HFF-Myc (cell line): ENCODE results near the gene MYCBP2.

Experiments
- DNase-seq: peaks from one replicate; pipeline ENCODE4 v3.0.0-alpha.2; 2011; ENCODE audit warnings: low read depth; ENCODE audit errors: extremely low read depth
- H3K4me3 ChIP-seq: replicated peaks from 2 replicates; pipeline ENCODE4 v1.5.1; 2011; ENCODE audit warnings: low read depth, mild to moderate bottlenecking, control low read depth, low read length
- CTCF ChIP-seq: IDR thresholded peaks from 2 replicates; pipeline ENCODE4 v1.5.1; 2012; ENCODE audit warnings: mild to moderate bottlenecking, low read depth, low read length, control low read depth; ENCODE audit errors: missing control alignments

Gene MYCBP2

GRCh38 chr13:77313923-77314322, 13.0 kb downstream of the MYCBP2 start:
- no peak overlapping the region for H3K4me3 ChIP-seq
- DNase-seq, result no peak
- no peak for TF ChIP-seq CTCF

- no peak overlapping the region for H3K4me3 ChIP-seq
- no peak for TF ChIP-seq CTCF
- DNase-seq, result no peak
Measured at GRCh38 chr13:77312311-77312710, 14.6 kb downstream of the MYCBP2 start.

GRCh38 chr13:77310579-77311279, 16.2 kb downstream of the MYCBP2 start:
- no peak for DNase-seq
- TF ChIP-seq CTCF, result no peak
- no peak overlapping the region for H3K4me3 ChIP-seq

GRCh38 chr13:77310161-77310560, 16.7 kb downstream of the MYCBP2 start:
- TF ChIP-seq CTCF, result no peak
- no peak overlapping the region for H3K4me3 ChIP-seq
- no peak for DNase-seq

- no peak overlapping the region for H3K4me3 ChIP-seq
- TF ChIP-seq CTCF, result no peak
- no peak for DNase-seq
Measured at GRCh38 chr13:77309254-77309653, 17.6 kb downstream of the MYCBP2 start.

GRCh38 chr13:77306458-77306857, 20.4 kb downstream of the MYCBP2 start:
- no peak for TF ChIP-seq CTCF
- H3K4me3 ChIP-seq, result no peak overlapping the region
- DNase-seq, result no peak

- no peak overlapping the region for H3K4me3 ChIP-seq
- no peak for DNase-seq
- no peak for TF ChIP-seq CTCF
Measured at GRCh38 chr13:77305266-77305665, 21.6 kb downstream of the MYCBP2 start.
